Activated CD4-positive, alpha-beta T cell treated with anti-CD3 and anti-CD28 coated beads, Interleukin-2, amount 50 U/mL, for 1 hour (primary cell): Measurements from ENCODE around the gene LSM12.
"Not testable (repeated sequence)": the region's sequence is repeated elsewhere in the genome, so short reads cannot be mapped to it uniquely, and the experiment has no call there.

ENCODE experiments used
- DNase-seq: peaks from one replicate; pipeline ENCODE4 v3.0.0-alpha.2; 2020

The LSM12 gene

DNA sequence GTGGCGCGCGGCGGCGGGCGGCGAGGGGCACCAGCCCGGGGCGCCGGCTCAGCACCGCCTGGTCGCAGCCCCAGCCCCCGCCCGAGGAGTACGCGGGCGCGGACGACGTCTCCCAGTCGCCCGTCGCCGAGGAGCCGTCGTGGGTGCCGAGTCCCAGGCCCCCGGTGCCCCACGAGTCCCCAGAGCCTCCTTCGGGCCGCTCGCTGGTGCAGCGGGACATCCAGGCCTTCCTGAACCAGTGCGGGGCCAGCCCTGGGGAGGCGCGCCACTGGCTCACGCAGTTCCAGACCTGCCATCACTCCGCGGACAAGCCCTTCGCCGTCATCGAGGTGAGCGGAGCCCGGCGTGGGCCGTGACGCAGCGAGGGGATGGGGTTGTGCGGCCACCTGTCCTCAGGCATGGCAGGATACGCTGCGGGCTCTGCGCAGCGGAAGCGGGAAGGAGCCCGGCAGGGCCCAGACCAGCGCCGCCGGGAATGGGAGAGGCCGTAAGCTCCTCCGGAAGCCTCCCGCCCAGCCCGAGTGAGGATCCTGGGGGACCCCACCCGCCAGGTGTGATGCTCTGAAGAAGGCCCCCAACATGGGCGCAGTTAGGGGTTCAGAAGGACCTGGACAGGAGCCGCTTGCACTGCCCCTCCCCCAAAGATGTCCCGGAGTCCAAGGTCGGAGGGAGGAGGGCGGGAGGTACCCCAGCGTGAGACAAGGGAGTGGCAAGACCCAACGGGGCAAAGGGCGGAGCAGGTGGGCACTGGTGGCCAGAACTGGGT, 61.5 kb downstream of the LSM12 start:
- no peak for DNase-seq

DNA sequence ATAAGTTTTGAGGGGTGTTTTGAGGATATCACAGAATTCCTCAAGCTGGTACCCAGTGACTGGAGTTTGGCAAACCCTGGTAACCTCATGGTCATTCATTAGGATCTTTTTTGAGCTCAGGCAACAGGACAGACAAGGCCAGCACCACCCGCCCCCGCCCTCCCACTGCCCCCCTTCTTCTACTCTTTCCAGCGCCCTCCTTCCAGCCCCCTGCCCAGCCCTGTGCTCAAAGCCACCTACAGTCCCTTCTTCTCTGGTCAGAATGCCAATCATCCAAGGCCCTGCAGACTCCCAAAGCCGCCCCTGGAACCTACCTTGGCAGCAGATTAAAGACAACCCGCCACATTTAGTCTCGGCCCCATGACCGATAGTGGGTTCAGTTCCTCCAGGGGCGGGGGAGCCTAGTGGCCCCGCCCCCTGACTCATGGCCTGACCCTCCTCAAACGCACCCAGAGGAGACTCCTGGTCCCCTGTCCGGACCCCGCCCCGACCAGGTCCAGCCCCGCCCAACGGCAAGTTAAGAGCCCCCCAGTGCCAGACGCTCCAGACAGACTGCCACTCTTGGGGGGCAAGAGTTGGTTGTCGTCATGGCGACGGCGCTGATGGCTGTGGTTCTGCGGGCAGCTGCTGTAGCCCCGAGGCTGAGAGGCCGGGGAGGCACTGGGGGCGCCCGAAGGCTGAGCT, 62.3 kb downstream of the LSM12 start, which contains the start of gene NAGS:
NAGS (plus strand) TSS at position 546 of the 684 bp plus-strand sequence; CDS start at position 588, 42 bp downstream.
- DNase-seq: no peak

DNA sequence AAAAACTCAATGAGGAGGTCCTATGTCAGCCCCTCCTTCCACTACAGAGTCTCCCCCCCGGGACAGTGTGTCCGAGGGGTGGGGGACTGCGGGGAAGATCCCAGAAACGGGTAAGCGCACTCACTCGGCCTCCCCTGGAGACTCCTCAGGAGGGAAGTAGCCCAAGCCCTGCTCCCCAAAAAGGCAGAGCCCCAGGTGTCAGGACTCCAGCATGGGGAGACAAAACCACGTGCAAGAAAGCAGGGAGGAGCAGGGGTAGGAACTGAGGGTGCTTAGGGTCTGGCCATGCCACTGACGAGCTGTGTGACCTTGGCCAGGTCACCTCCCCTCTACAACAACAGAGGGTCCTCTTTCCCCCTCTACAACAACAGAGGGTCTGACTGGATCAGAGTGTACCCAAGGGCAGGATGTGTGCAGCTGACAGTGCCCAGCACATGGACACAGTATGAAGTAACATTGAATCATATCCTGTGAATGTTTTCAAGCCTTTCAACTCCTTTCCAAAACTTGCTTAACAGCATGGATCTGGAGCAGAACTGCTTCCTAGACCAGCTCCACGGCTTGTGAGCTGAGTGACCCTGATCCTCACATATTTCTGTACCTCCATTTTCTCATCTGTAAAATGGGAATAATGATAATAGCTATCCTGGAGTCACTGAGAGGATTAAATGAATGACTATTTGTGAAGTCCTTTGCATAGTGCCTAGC, 64.2 kb downstream of the LSM12 start:
- no peak for DNase-seq

DNA sequence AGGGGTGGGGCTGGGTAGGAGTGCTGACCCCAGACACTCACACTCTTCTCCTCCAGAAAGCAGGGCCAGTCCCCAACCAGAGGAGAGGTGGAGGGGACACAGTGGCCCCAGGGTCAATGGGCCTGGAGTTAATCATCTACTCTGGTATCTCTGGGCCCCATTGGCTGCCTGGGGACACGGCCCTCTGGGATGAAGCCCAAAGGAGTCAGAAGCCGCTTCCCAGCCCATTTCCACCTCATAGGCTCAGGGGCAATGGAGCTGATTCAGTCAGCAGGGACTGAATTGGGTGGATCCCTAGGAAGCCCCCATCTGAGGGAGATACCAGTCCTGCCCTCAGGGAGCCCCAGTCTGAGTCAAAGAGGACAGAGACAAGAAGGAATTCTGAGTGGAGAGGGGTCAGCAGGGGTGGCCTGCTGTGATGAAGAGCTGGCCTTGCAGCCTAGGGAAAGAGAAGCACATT, 65.0 kb downstream of the LSM12 start:
- no peak for DNase-seq

DNA sequence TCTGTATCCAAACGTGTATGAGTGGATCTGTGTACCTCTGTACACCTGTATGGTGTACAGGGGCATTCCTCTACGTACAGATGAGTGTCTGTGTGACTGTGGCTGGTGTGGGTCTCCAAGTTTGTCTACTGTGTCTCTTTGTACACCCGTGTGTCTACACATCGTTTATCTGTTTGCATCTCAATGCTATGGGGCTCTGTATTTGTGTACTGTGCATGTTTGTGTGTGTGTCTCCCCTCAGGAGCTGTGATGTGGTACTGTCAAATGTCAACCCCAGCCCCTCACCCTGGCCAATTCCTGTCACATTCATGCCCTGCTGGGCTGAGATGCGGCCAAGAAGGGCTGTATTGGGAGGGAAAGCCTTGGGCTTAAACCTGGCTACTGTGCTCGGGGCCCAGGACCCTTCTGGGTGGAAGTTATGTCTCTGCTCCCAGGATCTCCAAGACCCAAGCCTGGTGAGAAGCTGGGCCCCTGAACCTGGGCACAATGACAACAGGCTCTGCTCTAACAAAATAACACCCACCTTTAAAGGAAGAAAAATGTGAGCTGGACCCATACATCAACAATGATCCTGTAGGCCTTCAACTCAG, 65.5 kb downstream of the LSM12 start:
- DNase-seq: no peak

DNA sequence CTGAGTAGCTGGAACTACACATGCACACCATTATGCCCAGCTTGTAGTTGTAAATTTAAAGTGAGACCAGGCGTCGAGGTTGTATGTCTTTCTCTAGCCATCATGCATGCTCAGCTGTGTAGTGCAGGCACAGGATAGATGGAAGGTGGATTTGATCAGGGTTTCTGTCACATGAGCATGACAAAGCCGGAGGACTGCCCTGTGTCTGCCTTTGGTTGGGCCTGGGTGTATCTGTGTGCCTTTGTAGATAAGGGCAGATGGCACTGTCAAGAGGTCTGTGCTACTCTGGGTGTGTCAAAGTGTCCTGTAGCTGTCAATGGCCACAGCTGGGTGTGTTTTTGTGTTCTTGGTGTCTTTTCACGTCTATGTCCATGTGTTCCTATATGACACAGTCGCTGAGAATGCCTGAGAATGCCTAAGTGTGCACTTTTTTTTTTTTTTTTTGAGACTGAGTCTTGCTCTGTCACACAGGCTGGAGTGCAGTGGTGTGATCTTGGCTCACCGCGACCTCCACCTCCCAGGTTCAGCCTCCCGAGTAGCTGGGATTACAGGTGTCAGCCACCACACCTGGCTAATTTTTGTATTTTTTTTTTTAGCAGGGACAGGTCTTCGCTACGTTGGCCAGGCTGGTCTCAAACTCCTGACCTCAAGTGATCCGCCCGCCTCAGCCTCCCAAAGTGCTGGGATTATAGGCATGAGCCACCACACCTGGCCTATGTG, 66.2 kb downstream of the LSM12 start:
- DNase-seq: no peak

DNA sequence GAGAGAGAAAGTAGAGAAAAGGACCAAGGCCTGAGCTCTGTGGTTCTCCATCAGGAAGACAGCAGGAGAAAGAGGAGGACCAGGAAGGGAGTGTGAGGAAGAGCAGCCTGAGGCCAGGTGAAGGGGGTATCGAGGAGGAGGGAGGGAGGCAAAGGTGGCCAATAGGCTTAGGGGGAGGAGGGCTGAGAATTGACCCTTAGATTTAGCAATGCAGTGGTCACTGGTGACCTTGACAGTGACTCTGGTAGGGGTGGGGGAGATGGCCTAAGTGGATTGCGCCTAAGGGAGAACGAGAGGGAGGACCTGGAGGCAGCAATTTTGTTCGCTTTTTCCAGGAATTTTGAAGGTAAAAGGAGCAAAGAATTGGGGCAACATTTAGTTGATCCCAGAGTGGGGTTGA, 67.4 kb downstream of the LSM12 start:
- DNase-seq: no peak

DNA sequence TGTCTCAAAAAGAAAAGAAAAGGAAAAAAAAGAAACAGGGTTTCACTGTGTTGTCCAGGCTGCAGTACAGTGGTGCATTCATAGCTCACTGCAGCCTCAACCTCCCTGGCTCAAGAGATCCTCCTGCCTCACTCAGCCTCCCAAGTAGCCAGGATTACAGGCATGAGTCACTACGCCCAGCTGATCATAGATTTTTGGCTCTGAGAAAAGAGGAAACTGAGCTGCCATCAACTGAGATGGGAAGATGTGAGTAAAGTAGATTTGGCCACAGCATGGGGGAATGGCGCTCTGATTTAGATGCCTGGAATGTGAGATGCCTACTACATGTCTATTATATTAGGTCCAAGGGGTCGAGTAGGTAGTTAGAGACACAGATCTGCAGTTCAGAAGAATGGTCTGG, 67.9 kb downstream of the LSM12 start:
- DNase-seq: no peak

DNA sequence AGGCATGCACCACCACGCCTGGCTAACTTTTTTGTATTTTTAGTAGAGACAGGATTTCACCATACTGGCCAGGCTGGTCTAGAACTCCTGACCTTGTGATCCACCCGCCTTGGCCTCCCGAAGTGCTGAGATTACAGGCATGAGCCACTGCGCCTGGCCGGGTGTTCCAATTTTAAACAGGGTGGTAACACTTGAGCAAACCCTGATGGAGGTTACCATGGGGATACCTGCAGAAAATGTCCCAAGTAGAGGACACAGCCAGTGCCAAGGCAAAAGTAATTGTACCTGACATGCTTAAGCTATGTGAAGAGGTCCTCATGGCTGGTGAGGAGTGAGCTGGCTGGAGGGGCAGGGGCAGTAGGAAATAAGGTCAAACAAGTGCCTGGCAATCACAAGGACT, 69.3 kb downstream of the LSM12 start:
- DNase-seq: not testable (repeated sequence)

DNA sequence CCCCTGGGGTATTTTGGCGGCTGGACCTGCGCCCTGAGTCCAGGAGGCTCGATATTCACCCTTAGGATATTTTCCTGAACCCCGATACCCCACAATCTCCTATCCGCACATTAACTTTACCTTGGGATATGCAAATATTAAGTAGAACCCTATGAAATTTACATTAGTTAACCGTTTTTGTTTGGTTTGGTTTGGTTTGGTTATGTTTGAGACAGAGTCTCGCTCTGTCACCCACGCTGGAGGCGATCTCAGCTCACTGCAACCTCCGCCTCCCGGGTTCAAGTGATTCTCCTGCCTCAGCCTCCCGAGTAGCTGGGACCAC, 71.4 kb downstream of the LSM12 start:
- DNase-seq: no peak

DNA sequence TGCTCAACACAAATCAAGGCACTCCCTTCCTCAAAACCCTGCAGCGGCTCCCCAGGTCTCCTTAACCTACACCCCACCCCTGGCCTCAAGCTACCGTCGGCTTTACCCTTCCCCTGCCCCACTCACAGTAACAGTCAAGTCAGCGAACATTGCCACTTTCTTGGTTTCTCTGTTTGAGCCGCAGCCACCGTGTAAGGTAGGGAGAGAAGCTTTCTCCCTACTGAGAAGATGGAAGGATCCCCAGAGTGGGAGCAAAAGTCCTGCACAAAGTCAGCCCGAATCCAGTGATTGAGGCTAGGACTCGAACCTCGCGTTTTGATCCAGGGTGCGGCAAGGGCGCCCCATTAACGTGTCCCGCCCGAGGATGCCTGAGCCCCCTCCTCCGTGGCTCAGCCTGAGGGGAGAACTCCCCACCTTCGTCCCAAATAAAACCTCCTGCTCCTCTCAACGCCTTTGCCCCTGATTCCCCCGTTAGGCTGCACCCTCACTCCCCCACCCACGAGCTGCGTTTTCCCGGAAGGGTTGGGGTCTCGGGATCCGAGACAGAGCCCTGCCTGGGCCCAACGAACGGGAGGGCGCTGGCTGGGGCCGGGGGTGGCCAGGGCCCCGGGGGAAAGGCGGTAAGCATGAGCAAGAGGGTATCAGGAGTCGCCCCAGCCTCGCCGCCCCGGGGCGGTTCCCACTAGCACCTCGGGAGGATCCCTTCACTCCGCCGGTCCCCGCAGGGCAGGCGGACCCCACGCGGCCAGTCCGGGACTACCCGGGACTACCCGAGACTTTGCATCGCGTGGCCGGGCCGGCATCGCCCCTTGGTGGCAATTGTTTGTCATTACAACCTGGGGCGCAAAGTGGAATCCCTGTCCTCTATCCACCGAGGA, 72.0 kb downstream of the LSM12 start:
- peak; percentile 65 for DNase-seq

DNA sequence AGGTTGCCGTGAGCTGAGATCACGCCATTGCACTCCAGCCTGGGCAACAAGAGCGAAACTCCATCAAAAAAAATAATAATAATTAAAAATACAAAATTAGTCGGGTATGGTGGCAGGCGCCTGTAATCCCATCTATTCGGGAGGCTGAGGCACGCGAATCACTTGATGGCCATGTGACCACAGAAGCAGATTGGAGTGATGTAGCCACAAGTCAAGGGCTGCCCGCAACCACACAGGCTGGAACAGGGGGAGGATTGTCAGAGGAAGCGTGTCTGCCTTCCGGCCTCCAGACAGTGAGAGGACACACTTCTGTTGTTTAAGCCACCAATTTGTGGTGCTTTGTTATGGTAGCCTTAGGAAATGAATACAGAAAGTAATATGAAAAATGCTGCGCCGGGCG, 73.8 kb downstream of the LSM12 start:
- DNase-seq: no peak

DNA sequence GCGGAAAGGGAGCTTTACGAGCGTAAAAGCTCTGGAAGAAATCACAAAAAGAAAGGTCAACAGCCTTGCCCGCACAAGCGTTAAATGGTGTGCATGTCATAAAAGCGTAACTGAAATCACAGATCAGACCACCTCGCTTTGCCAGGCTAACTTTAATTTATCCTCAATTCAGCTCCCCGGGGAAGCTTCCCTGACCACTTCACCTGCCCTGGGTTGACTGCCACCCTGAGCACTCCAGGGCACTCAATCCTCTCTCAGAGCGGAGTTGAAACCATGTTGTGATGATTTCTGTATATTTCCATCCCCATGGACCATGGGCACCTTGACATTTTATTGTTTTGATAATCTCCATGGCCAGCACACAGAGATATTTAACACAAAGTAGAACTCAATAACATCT, 78.2 kb downstream of the LSM12 start:
- DNase-seq: no peak

DNA sequence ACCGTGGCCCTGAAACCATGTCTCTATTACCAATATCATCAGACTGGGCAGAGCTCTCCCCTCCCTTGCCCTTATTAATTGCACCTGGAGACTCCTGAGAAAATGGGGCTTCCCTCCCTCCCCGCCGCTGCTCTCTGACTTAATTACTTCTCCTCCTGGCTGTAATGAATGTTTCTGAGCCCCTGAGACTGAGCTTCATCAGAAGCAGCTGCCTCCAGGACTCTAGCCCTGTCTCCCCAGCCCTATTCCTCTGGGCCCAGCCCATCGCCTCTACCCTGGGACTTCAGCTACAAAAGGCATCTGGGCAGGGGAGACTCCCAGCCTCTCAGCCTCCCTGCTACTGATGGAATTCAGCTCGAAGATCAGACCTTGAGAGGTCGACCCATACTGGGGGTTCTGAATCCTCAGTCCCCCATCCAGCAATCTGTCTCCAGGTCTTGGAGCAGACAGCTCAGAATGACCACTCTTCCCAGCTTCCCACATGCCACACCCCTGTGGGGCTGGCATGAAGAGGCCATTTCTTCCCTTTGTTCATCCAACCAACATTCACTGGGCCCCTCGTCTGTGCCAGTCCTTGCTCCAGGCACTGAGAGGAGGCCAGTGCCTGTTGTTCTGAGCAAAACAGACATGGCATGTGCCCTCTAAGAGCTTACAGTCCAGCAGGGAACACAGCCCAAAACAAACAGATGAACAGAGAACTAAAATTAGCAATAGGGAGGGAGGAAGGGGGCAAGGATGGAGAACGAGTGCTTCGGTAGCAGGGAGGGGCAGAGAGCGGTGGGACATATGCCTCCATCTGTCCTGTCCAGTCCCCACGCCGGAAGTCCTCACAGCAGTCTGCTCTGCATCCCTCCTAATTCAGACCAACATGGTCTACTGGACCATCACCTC, 79.1 kb downstream of the LSM12 start:
- no peak for DNase-seq

DNA sequence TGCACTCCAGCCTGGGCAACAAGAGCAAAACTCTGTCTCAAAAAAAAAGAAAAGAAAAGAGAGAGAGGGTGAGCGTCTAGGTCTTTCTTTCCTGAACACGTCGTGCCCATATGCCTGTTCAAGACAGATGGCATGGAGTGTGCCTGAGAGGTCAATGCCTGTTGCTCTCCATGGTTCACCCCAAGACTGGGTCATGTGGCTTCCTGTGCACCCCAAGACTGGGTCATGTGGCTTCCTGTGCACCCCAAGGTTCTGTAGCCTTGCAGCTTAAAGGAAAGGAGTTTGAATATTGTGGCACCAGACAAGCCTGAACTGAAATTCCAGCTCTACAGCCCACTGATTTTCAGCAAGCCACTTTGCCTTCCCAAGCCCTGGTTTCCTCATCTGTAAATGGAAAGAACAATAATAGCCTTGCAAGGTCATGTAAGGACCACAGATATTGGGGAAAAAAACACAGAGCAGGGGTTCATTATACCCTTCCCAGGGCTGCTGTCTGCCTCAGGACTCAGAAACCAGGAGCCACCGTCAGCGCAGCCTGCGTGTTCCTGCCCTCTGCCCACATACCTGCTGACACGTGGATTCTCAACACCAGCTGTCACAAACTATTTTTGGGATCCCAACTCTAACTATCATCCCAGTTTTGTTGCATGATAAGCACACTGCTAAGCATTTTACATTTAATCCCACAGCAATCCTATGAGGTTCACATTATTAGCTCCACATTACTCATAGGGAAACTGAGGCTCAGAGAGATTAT, 80.1 kb downstream of the LSM12 start:
- DNase-seq: no peak

DNA sequence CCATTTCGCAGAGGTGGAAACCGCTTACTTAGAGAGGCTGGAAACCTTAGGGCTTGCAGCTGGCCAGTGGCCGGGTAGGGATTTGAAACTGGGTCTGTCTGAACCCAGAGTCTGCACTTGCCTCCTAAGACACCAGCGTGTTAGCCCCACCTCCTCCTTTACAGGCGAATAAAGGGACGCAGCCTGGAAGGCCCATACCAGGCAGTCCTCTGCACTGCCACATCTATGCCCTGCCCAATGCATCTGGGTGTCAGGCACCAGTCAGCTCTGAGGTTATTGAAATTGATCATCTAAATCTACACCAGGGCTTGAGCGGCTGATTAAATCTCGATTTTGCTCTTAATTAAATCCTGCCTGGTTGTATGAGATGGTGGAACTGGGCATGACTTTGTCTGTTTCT, 82.0 kb downstream of the LSM12 start:
- DNase-seq: no peak
